ENCODE measurements around the gene SNTB2. TPM values are rescaled to one million over a fixed set of nuclear protein-coding genes. Genes with fewer than 3 reads are reported as not detected.

The SNTB2 gene
- total RNA-seq, 4 donors from 2014 or later: 13.3 to 36.8 (median 33.0) TPM

- Histone ChIP-seq H3K9me3 (no peaks in the 10 kb centered on the region), H3K36me3 (no peaks in the 10 kb centered on the region), H3K27ac (peak overlapping the region in 2 of 4 donors; percentile 3 to 35), H3K4me1 (peaks cover 0 to 6% of the 10 kb centered on the region in 2 donors), H3K4me3 (no peak overlapping the region), H3K27me3 (no peaks in the 10 kb centered on the region)
- intact Hi-C loops (cut with DNase I; ENCODE audit: low total_unique reads) (no loop called here), in situ Hi-C loops (cut with MboI; ENCODE audit: low sequenced_read_pairs in 4 of 4) (no loop called here)
- no peak for ATAC-seq
- no peak for DNase-seq
- TF ChIP-seq CTCF (IDR thresholded peaks at IDR 0.05 in 4 of 5, conservative IDR thresholded peaks at IDR 0.05 in 1 of 5) (no peak), POLR2A (IDR thresholded peaks at IDR 0.05) (no peak)
Observed at GRCh38 chr16:69201787-69202186, 14.8 kb downstream of the SNTB2 start.

- in situ Hi-C loops (cut with MboI; ENCODE audit: low sequenced_read_pairs in 4 of 4): no loop called here
Observed at GRCh38 chr16:69204172-69204571, 17.2 kb downstream of the SNTB2 start.

GRCh38 chr16:69209735-69210134 is 22.8 kb downstream of the SNTB2 start:
- Histone ChIP-seq H3K27me3 (no peaks in the 10 kb centered on the region), H3K27ac (no peak overlapping the region), H3K4me3 (no peak overlapping the region), H3K36me3 (no peaks in the 10 kb centered on the region), H3K9me3 (no peaks in the 10 kb centered on the region), H3K4me1 (peaks cover 0 to 2% of the 10 kb centered on the region in 2 donors)
- DNase-seq: no peak
- intact Hi-C loops (cut with DNase I; ENCODE audit: low total_unique reads): no loop called here
- TF ChIP-seq CTCF (IDR thresholded peaks at IDR 0.05 in 4 of 5, conservative IDR thresholded peaks at IDR 0.05 in 1 of 5): no peak
- no peak for TF ChIP-seq POLR2A (IDR thresholded peaks at IDR 0.05)
- in situ Hi-C loops (cut with MboI; ENCODE audit: low sequenced_read_pairs in 4 of 4): no loop called here
- no peak for ATAC-seq

More at GRCh38 chr16:69204172-69204571, 17.2 kb downstream of the SNTB2 start:
- TF ChIP-seq CTCF (IDR thresholded peaks at IDR 0.05 in 4 of 5, conservative IDR thresholded peaks at IDR 0.05 in 1 of 5): no peak
- no peak for TF ChIP-seq POLR2A (IDR thresholded peaks at IDR 0.05)
- no peak for DNase-seq
- H3K27ac ChIP-seq: peak overlapping the region in 1 of 4 donors; percentile 6
- H3K36me3 ChIP-seq: no peaks in the 10 kb centered on the region
- H3K9me3 ChIP-seq: no peaks in the 10 kb centered on the region
- no peaks in the 10 kb centered on the region for H3K27me3 ChIP-seq
- peaks cover 0 to 6% of the 10 kb centered on the region in 2 donors for H3K4me1 ChIP-seq
- intact Hi-C loops (cut with DNase I; ENCODE audit: low total_unique reads): no loop called here
- no peak overlapping the region for H3K4me3 ChIP-seq
- ATAC-seq: no peak

GRCh38 chr16:69217433-69217832 is 30.5 kb downstream of the SNTB2 start:
- TF ChIP-seq CTCF (IDR thresholded peaks at IDR 0.05 in 4 of 5, conservative IDR thresholded peaks at IDR 0.05 in 1 of 5): no peak
- no peak for TF ChIP-seq POLR2A (IDR thresholded peaks at IDR 0.05)
- H3K9me3 ChIP-seq: no peaks in the 10 kb centered on the region
- H3K27me3 ChIP-seq: no peaks in the 10 kb centered on the region
- H3K27ac ChIP-seq: no peak overlapping the region
- DNase-seq (no peak), ATAC-seq (no peak)
- in situ Hi-C loops (cut with MboI; ENCODE audit: low sequenced_read_pairs in 4 of 4): no loop called here
- intact Hi-C loops (cut with DNase I; ENCODE audit: low total_unique reads): no loop called here
- H3K4me1 ChIP-seq: peaks cover 4 to 7% of the 10 kb centered on the region in 2 donors
- H3K4me3 ChIP-seq: no peak overlapping the region
- no peaks in the 10 kb centered on the region for H3K36me3 ChIP-seq

GRCh38 chr16:69219279-69219678 is 32.3 kb downstream of the SNTB2 start:
- Histone ChIP-seq H3K4me1 (peaks cover 4 to 7% of the 10 kb centered on the region in 2 donors), H3K36me3 (no peaks in the 10 kb centered on the region), H3K4me3 (no peak overlapping the region), H3K9me3 (no peaks in the 10 kb centered on the region), H3K27me3 (no peaks in the 10 kb centered on the region), H3K27ac (no peak overlapping the region)
- DNase-seq (no peak), ATAC-seq (no peak)
- in situ Hi-C loops (cut with MboI; ENCODE audit: low sequenced_read_pairs in 4 of 4) (no loop called here), intact Hi-C loops (cut with DNase I; ENCODE audit: low total_unique reads) (no loop called here)
- TF ChIP-seq CTCF (IDR thresholded peaks at IDR 0.05 in 4 of 5, conservative IDR thresholded peaks at IDR 0.05 in 1 of 5) (no peak), POLR2A (IDR thresholded peaks at IDR 0.05) (no peak)
